K562 (cell line): ENCODE results near the gene CENPO. TPM values are rescaled to one million over a fixed set of nuclear protein-coding genes. Genes with fewer than 3 reads are reported as not detected.

Experiments used
- ATAC-seq: fragments of 200-7000 bp; cut with Tn5 transposase; 3 replicates; pipeline ENCODE4 v1.9.1; 2020; ENCODE audit warnings: moderate library complexity
- BruUV-seq: library from RNA; stranded (reverse); fragments of 400-500 nt; replicated peaks from 2 replicates; lab custom pipeline; 2021; lab: Mats Ljungman, UMichigan
- CTCF ChIA-PET: fragments of 300-600 bp; formaldehyde crosslinking; extraction: SDS; loops from one replicate; lab custom pipeline; 2021; ENCODE audit warnings: low intra/inter-chr PET ratio; lab: Yijun Ruan, JAX
- POLR2A ChIA-PET: fragments of 300-600, 350-650 bp; sonication (Branson Sonifier 250); formaldehyde crosslinking; extraction: SDS; loops from one replicate; lab custom pipeline; 2021; ENCODE audit warnings: antibody characterized with exemption, inconsistent platforms; lab: Yijun Ruan, JAX
- DNase-seq, 4 experiments: peaks; one replicate each; pipeline versions ENCODE4 v3.0.0 to v3.0.0-alpha.2; 2011 to 2018; ENCODE audit warnings: low spot score in 3 of 4, mixed read lengths in 3 of 4; ENCODE audit errors: extremely low read depth in 1 of 4
- FAIRE-seq: peaks from 2 replicates; lab custom pipeline; 2011; peaks lifted over from hg19 to GRCh38; lab: Jason Lieb, UNC
- H2AFZ ChIP-seq: 2 replicates; pipeline ENCODE4 v1.6.0; 2011; ENCODE audit warnings: low read depth, low read length, control low read depth, inconsistent platforms
- H3K27ac ChIP-seq: fragments of 200-600 bp; 3 replicates; pipeline ENCODE4 v1.8.0; 2011; ENCODE audit warnings: low read depth, mild to moderate bottlenecking, control low read depth, inconsistent platforms, low read length, moderate library complexity, mixed read lengths; ENCODE audit errors: extremely low read depth
- H3K27me3 ChIP-seq, 2 experiments: fragments of 300-600 bp in 1 of 2; 2 replicates in 1 of 2; 3 replicates in 1 of 2; pipeline versions ENCODE4 v1.6.0 to v1.8.0; 2011; ENCODE audit warnings: inconsistent platforms in 2 of 2, low read length in 2 of 2, mild to moderate bottlenecking in 1 of 2, mixed read lengths in 1 of 2, moderate library complexity in 1 of 2; ENCODE audit not compliant: control insufficient read depth in 2 of 2, insufficient read depth in 2 of 2
- H3K36me3 ChIP-seq: fragments of 300-600 bp; 3 replicates; pipeline ENCODE4 v1.8.0; 2011; ENCODE audit warnings: mild to moderate bottlenecking, low read length, inconsistent platforms; ENCODE audit not compliant: control insufficient read depth, insufficient read depth
- H3K4me1 ChIP-seq, 2 experiments: fragments of 200-600 bp in 1 of 2; replicated peaks in 1 of 2; 2 replicates in 1 of 2; 3 replicates in 1 of 2; pipeline versions ENCODE4 v1.5.1 to v1.8.0; 2011; ENCODE audit warnings: inconsistent platforms in 2 of 2, low read length in 2 of 2, mild to moderate bottlenecking in 1 of 2, mixed read lengths in 1 of 2, moderate library complexity in 1 of 2; ENCODE audit not compliant: control insufficient read depth in 2 of 2, insufficient read depth in 2 of 2
- H3K4me2 ChIP-seq: 2 replicates; pipeline ENCODE4 v1.6.1; 2011; ENCODE audit warnings: low read length, control low read depth, inconsistent platforms, mixed read lengths; ENCODE audit not compliant: insufficient read depth
- H3K4me3 ChIP-seq: fragments of 200-600 bp; sonication (generic), shearing (Covaris generic); 2 replicates; pipeline ENCODE4 v1.5.1; 2016; ENCODE audit warnings: control low read depth, inconsistent platforms
- H3K79me2 ChIP-seq: fragments of 200-600 bp; 3 replicates; pipeline ENCODE4 v1.8.0; 2011; ENCODE audit warnings: low read length, inconsistent platforms; ENCODE audit not compliant: control insufficient read depth, insufficient read depth
- H3K9ac ChIP-seq, 2 experiments: 2 replicates each; pipeline versions ENCODE4 v1.6.0 to v1.6.1; 2011; ENCODE audit warnings: low read depth in 2 of 2, low read length in 2 of 2, control low read depth in 1 of 2, inconsistent platforms in 1 of 2, mild to moderate bottlenecking in 1 of 2, mixed read lengths in 1 of 2; ENCODE audit not compliant: insufficient read depth in 1 of 2
- H3K9me1 ChIP-seq: one replicate; pipeline ENCODE4 v1.6.0; 2011; ENCODE audit warnings: inconsistent platforms, mild to moderate bottlenecking, low read length, moderate library complexity; ENCODE audit not compliant: control insufficient read depth, insufficient read depth
- H3K9me3 ChIP-seq: replicated peaks from 2 replicates; pipeline ENCODE4 v1.5.1; 2011; ENCODE audit warnings: low read depth, low read length, inconsistent platforms; ENCODE audit not compliant: control insufficient read depth, insufficient read depth
- H4K20me1 ChIP-seq: replicated peaks from 2 replicates; pipeline ENCODE4 v1.6.1; 2011; ENCODE audit warnings: low read length, inconsistent platforms, mixed read lengths; ENCODE audit not compliant: control insufficient read depth, insufficient read depth
- ARNT ChIP-seq, 2 experiments: fragments of 450-650 bp; IDR thresholded peaks; 2 replicates each; pipeline ENCODE4 v1.6.1; 2016; ENCODE audit warnings: mild to moderate bottlenecking in 1 of 2
- GTF2F1 ChIP-seq: IDR thresholded peaks from 2 replicates; pipeline ENCODE4 v1.6.1; 2011; ENCODE audit warnings: low read depth, low read length, improper control_type of control experiment
- NBN ChIP-seq: fragments of 450-650 bp; IDR thresholded peaks from 2 replicates; pipeline ENCODE4 v1.6.1; 2016; ENCODE audit warnings: low read depth, mild to moderate bottlenecking
- NR4A1 ChIP-seq, 2 experiments: fragments of 250-450 bp in 1 of 2; fragments of 450-650 bp in 1 of 2; sonication (Bioruptor Pico) in 1 of 2; IDR thresholded peaks; 2 replicates each; pipeline versions ENCODE4 v1.4.0 to v1.6.1; 2016 to 2020; ENCODE audit warnings: mild to moderate bottlenecking in 2 of 2, missing compliant biosample characterization in 1 of 2, missing genetic modification characterization in 1 of 2, moderate library complexity in 1 of 2
- ZC3H11A ChIP-seq: IDR thresholded peaks from 2 replicates; pipeline ENCODE4 v1.6.1; 2012; ENCODE audit warnings: low read depth, low read length, improper control_type of control experiment
- ZKSCAN3 ChIP-seq: fragments of 250-450 bp; sonication (Bioruptor Pico); IDR thresholded peaks from 2 replicates; pipeline ENCODE4 v1.4.0; 2020
- ZNF165 ChIP-seq: fragments of 250-450 bp; sonication (Bioruptor Pico); IDR thresholded peaks from 2 replicates; pipeline ENCODE4 v1.4.0; 2020; ENCODE audit warnings: borderline replicate concordance
- ZNF766 ChIP-seq: fragments of 200-800 bp; sonication (Bioruptor generic); conservative IDR thresholded peaks from 2 replicates; pipeline ENCODE4 v1.6.1; 2016; ENCODE audit warnings: missing genetic modification characterization, missing compliant biosample characterization
- WGBS: fragments of 100-300 bp; shearing (Covaris generic); methylation state at CpG from one replicate; pipeline ENCODE4 v1.1.6; 2016; ENCODE audit warnings: low coverage, mixed read lengths; ENCODE audit not compliant: insufficient coverage; ENCODE audit errors: missing lambda C conversion rate; 5-methylcytosine and 5-hydroxymethylcytosine counted together
- in situ Hi-C: fragments of 300-500 bp; cut with MboI; formaldehyde crosslinking; loops from 4 replicates; pipeline ENCODE4 v1.15.0; 2018; ENCODE audit warnings: inconsistent platforms, mixed read lengths
- intact Hi-C: fragments of 100-400 bp; cut with micrococcal nuclease; formaldehyde crosslinking; loops from 2 replicates; pipeline ENCODE4 v1.14.2; 2022
- polyA plus RNA-seq, 8 experiments: library from polyadenylated mRNA; depleted of rRNA in 4 of 8; stranded (reverse) in 5 of 8; unstranded in 3 of 8; fragments of >200 nt; fragmentation: Nextera tagmentation in 2 of 8; fragmentation: Illumina TruSeq in 1 of 8; extraction: Ambion mirVana in 2 of 8; extraction: Trizol in 1 of 8; gene quantifications; 2 replicates each; pipeline versions ENCODE4 v1.2.1 to v1.2.3, GENCODE V29; 2011 to 2014; ENCODE audit warnings: inconsistent platforms in 1 of 8, missing spikeins in 1 of 8
- total RNA-seq, 7 experiments: library from RNA; depleted of rRNA in 6 of 7; stranded (reverse); fragments of >200 nt in 6 of 7; fragmentation: Illumina TruSeq in 2 of 7; extraction: Trizol in 2 of 7; gene quantifications; 2 replicates each; pipeline versions ENCODE4 v1.2.1 to v1.2.3, GENCODE V29; 2011 to 2021; ENCODE audit warnings: low replicate concordance in 1 of 7
- TF ChIP-seq, protein P1 (sequence below), 2 experiments: fragments of 450-650 bp in 1 of 2; sonication (generic) in 1 of 2; formaldehyde crosslinking in 1 of 2; IDR thresholded peaks; 2 replicates each; pipeline versions ENCODE4 v1.7.1 to v1.9.0; 2016 to 2022; ENCODE audit warnings: inconsistent platforms in 1 of 2, mild to moderate bottlenecking in 1 of 2, missing genetic modification reagents in 1 of 2
- TF ChIP-seq, protein P2 (sequence below): fragments of 200-400 bp; formaldehyde crosslinking; IDR thresholded peaks from 2 replicates; pipeline ENCODE4 v1.6.1; 2017; ENCODE audit warnings: mild to moderate bottlenecking, low read depth, low read length, moderate library complexity

The CENPO gene
- total and polyA plus RNA-seq, 9 of the 15 experiments (the other 6 are each of a cell fraction or from before 2014, with no cell fraction given), result 30.6 to 59.4 (median 38.9) TPM

DNA sequence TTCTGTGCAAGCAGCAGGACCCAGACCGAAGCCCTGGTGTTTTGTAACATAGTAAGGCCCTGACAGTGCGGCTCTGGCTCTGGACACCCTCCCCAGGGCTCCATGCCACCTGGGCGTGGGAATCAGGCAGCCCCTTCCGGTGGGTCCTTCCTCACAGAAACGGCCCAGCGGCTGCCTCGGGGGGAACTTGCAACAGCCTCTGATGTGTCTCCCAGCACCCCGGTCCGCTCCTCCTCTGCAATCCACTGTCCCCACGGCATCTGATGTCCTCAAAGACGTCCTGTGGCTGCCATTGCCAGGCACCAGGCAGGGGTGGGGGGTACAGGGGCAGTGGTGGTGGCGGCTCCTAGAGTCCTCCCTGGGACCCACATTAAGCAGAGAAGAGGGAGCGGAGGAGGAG is 58.8 kb downstream of the CENPO start:
- Histone ChIP-seq H3K79me2 (no peaks in the 10 kb centered on the region), H3K4me2 (no peak overlapping the region), H3K4me1 (peaks cover 7% of the 10 kb centered on the region in 2 experiments; a peak in 3 of 5 replicates), H3K9me1 (no peaks in the 10 kb centered on the region), H3K9ac (peak overlapping the region in 1 of 2 experiments; percentile 24; a peak in 1 of 4 replicates), H3K9me3 (no peaks in the 10 kb centered on the region), H3K36me3 (peaks cover 18% of the 10 kb centered on the region; the same call in 1 of the 3 replicates), H4K20me1 (no peaks in the 10 kb centered on the region; the same call in 1 of the 2 replicates), H3K27ac (no peak overlapping the region), H3K4me3 (no peak overlapping the region), H3K27me3 (no peaks in the 10 kb centered on the region), H2AFZ (no peak overlapping the region)
- ChIA-PET CTCF (no interaction called here), POLR2A (no interaction called here)
- 100% methylated on average over 8 of the region's 13 CpGs for WGBS
- intact Hi-C loops, result loop anchor here (10.0 kb wide), 1 partner anchor 123 kb away; the partner anchor contains the start of gene DNAJC27
- no TSS peak for BruUV-seq
- in situ Hi-C loops, result no loop called here
- FAIRE-seq (no peak), DNase-seq (no peak), ATAC-seq (no peak)
- TF ChIP-seq ZNF165 (CRISPR knock-in tag), result no peak
- TF ChIP-seq GTF2F1, result no peak
- TF ChIP-seq, protein P1, sequence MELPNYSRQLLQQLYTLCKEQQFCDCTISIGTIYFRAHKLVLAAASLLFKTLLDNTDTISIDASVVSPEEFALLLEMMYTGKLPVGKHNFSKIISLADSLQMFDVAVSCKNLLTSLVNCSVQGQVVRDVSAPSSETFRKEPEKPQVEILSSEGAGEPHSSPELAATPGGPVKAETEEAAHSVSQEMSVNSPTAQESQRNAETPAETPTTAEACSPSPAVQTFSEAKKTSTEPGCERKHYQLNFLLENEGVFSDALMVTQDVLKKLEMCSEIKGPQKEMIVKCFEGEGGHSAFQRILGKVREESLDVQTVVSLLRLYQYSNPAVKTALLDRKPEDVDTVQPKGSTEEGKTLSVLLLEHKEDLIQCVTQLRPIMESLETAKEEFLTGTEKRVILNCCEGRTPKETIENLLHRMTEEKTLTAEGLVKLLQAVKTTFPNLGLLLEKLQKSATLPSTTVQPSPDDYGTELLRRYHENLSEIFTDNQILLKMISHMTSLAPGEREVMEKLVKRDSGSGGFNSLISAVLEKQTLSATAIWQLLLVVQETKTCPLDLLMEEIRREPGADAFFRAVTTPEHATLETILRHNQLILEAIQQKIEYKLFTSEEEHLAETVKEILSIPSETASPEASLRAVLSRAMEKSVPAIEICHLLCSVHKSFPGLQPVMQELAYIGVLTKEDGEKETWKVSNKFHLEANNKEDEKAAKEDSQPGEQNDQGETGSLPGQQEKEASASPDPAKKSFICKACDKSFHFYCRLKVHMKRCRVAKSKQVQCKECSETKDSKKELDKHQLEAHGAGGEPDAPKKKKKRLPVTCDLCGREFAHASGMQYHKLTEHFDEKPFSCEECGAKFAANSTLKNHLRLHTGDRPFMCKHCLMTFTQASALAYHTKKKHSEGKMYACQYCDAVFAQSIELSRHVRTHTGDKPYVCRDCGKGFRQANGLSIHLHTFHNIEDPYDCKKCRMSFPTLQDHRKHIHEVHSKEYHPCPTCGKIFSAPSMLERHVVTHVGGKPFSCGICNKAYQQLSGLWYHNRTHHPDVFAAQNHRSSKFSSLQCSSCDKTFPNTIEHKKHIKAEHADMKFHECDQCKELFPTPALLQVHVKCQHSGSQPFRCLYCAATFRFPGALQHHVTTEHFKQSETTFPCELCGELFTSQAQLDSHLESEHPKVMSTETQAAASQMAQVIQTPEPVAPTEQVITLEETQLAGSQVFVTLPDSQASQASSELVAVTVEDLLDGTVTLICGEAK (IDR thresholded peaks at IDR 0.05), result no peak
- TF ChIP-seq, protein P1 (CRISPR knock-in tag; IDR thresholded peaks at IDR 0.05), result no peak
- TF ChIP-seq ARNT (IDR thresholded peaks at IDR 0.05), result no peak
- no peak for TF ChIP-seq ZC3H11A
- no peak for TF ChIP-seq NR4A1 (CRISPR knock-in tag; IDR thresholded peaks at IDR 0.05)
- no peak for TF ChIP-seq NR4A1 (tag; IDR thresholded peaks at IDR 0.05)
- no peak for TF ChIP-seq ZKSCAN3 (CRISPR knock-in tag)
- TF ChIP-seq NBN, result no peak
- TF ChIP-seq, protein P2, sequence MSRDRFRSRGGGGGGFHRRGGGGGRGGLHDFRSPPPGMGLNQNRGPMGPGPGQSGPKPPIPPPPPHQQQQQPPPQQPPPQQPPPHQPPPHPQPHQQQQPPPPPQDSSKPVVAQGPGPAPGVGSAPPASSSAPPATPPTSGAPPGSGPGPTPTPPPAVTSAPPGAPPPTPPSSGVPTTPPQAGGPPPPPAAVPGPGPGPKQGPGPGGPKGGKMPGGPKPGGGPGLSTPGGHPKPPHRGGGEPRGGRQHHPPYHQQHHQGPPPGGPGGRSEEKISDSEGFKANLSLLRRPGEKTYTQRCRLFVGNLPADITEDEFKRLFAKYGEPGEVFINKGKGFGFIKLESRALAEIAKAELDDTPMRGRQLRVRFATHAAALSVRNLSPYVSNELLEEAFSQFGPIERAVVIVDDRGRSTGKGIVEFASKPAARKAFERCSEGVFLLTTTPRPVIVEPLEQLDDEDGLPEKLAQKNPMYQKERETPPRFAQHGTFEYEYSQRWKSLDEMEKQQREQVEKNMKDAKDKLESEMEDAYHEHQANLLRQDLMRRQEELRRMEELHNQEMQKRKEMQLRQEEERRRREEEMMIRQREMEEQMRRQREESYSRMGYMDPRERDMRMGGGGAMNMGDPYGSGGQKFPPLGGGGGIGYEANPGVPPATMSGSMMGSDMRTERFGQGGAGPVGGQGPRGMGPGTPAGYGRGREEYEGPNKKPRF, result no peak
- no peak for TF ChIP-seq ZNF766 (CRISPR knock-in tag)
